HG03175 (cell line): ENCODE data around the gene UVRAG.
"Not testable (repeated sequence)": the region's sequence is repeated elsewhere in the genome, so short reads cannot be mapped to it uniquely, and the experiment has no call there.

Experiments
- ATAC-seq: cut with Tn5 transposase; IDR thresholded peaks from one replicate; pipeline ENCODE4 v1.9.1; 2021; ENCODE audit warnings: mild to moderate bottlenecking, moderate library complexity; ENCODE audit not compliant: unreplicated experiment

Gene UVRAG

DNA sequence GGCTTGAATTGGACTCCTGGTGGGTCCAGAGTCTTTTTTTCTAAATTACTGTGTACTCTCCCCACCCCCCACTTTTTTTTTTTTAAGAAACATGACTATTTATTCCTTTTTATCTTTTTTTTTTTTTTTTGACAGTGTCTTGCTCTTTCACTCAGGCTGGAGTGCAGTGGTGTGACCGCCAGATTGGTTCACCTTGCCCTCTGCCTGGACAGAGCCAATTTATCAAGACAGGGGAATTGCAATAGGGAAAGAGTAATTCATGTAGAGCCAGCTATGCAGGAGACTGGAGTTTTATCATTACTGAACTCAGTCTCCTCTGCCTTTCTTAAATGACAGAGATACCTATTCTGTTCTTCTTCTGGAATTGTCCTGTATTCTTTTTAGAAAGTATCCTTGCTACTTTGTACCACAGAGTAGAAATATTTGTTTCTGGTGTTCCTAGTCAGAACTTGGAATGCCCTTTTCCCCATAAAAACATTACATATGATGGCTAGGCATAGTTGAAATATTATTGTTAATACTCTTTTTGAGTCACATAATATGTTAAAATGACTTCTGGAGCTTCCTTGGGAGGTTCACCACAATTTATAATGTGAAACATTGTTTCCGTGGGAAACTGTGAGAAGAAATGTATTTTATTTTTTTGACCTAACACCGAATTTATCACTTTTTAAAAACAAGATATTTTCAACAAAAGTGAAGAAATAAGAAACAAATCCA is 95.6 kb downstream of the UVRAG start:
- ATAC-seq, result no peak

DNA sequence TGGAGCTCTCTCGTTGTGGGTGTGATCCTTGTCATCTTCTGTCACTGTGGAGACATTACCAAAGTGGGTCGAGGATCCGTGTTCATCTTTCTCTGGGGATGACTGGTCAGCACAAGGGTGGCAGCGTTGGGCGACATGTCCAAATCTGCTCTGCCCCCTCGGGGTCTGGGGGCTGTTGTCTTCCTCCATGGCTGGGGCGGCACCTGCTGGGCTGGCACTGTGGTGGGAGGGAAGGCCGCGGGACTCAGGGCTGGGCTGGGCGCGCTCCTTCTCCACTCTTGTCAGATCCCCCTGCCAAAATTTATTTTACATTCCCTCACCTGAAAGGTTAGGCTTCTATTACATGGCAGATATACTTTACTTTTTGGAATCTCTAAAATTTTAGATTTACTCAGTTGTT is 96.4 kb downstream of the UVRAG start:
- no peak for ATAC-seq

DNA sequence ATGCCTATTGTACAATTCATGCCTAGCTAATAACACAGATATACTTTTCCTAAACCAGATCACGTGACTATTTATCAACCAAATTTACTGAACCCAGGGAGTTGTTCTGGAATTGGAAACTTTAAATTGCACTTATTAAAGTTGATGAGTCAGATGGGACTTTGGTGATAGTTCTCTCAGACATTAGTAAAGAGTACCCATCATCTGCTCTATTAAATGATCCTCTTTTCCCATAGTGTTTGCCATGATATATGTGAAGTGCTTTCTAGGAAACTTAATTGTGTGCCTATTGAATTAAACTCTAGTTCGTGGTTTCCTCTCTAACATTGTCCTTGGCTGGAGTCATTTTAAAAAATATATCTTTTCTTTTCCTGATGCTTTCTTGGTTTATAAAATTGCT is 99.0 kb downstream of the UVRAG start:
- ATAC-seq, result no peak

DNA sequence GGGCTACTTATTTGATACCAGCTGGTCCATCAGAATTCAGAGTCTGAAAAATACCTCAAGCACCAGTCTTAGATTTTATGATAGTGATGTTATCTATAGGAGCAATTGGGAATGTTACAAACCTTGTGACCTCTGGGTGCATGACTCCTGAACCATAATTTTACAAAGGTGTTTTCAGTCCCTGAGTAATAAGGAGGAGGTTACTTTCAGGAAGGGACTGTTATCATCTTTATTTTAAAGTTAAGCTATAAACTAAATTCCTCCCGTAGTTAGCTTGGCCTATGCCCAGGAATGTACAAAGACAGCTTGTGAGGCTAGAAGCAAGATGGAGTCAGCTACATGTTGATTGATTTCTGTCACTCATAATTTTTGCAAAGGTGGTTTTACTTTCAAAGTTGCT is 101.9 kb downstream of the UVRAG start:
- ATAC-seq, result no peak

DNA sequence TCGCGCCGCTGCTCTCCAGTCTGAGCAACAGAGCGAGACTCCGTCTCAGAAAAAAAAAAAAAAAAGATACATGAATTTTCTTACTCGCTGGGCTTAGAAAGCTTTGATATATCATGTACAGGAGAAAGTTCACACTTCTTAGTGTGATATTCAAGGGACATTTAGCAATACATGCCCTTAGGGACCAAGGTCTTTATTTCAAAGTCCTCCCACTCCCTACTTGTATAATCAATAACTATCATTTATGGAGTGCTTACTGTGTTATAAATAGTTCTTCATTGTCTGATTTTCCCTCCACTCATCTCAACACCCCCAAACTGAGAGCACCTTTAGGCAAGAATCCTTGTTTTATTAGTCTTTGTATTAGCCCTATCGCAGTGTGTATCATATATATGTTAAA is 103.3 kb downstream of the UVRAG start:
- ATAC-seq, result no peak

DNA sequence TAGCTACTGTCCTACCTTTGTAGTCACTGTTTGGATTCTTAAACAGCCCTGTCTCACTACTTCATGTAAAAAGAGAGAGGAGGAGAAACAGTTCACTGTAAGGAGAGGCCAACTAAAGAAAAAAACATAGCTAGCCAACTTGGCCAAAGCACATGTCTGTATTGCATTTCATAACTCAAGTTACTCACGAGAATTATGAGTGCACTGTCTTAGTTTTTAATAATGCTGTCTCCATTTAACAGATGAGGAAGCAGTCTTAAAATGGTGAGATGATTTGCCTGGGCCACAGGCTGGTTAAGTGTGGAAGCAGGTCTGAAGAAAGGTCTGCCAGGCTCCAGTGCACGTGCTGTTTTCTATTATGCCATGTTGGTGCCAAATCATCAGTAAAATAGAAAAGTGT is 104.5 kb downstream of the UVRAG start:
- no peak for ATAC-seq

DNA sequence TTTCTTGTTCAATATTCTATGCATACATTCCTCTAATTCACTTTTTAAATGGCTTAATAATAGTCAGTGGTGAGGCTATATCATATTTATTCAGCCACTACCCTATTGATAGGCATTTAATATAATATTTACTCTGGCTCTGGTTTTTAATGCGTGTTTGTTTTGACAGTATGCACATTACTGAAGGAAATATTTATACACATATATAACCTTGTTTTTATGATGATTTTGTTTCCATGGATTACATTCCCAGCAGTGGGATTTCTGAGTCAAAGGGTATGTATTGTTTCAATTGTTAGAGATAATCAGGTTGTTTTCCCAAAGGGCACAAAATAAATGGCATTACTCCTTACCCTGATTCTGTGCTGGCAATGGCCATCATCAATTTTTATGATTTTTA is 105.8 kb downstream of the UVRAG start:
- ATAC-seq, result no peak

DNA sequence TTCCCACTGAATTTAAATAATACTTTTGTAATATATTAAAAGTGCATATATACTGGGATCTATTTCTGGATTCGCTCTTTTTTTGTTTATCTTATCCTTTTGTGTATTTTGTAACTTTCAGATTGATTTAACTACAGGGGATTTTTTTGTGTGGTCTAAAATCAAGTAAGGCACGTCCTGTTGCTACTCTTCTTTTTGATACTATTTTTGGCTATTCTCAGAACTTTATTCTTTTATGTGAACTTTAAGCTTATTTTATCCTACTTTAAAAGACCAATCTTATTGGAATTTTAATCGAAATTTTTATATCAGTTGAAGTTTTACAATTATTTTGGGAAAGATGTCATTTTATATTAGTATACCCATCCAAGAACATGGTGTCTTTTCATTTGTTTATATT is 106.8 kb downstream of the UVRAG start:
- ATAC-seq, result no peak

DNA sequence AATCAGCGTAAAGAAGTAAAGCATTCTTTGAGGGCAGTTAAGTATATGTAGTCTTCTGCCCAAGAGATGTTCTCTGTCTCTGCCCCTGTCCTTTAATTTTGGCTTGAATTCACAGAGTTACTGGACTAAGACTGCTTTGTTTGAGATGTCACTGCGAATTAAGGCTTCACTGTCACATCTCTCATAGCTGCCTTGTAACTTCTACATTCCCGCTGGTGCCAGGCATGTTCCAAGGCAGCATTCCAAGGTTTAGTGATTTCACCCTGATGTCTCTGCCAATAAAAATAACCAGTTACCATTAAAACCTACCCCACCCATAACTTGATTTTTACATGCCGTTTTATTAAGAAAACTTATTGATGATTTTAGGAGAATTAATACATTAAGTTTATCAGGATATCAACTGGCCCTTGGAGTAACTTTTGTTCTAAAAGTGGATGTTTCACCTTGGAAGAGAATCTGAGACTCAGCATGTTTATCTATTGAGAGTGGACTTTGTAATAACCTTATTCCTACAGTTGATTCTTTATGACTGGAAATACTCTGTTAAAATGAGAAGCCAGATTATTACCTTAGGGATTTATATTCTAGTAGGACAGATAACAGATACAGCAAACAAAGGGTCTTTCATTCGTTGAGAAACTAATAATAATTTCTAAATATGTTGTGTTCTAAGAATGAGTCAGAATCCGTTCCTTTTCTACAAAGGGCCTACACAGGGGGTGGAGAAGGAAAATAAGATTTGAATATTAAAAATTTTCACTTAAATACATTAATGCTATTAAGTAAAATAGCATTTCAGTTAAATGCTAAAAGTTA is 110.2 kb downstream of the UVRAG start:
- no peak for ATAC-seq

DNA sequence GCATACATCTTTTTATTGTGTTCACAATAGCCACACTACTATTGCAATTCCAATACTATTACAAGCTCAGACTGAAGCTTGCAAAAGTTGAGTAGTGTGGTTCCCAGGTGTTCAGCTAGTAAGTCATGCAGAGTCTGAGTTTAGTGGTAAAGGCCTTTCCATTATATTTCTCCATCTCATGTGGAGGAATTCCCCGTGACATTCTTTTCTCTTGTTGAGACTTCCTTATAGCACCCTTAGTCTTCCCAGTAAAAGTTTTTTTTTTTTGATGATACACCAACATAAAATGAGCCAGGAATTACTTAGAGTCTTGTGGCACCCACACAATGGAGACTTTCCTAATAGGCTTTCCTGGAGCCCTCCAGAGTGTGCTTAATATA is 110.8 kb downstream of the UVRAG start:
- no peak for ATAC-seq

DNA sequence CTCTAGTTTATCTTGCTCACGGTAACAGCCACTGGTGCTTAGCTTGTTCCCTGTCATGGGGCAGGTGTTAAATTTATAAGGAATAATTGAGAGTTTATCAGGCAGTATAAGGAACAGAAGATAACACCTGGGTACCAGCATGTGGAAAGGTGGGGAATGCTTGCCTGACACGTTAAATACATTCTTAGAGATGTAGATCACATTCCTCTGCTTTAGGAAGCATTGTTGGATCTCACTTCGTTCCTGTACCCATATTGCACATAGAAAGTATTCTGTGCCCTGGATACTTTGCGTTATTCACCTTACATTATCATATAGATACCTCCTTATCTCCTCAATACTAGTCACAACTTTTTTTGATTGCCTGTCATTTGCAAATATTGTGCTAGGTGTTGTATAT is 114.7 kb downstream of the UVRAG start:
- no peak for ATAC-seq

DNA sequence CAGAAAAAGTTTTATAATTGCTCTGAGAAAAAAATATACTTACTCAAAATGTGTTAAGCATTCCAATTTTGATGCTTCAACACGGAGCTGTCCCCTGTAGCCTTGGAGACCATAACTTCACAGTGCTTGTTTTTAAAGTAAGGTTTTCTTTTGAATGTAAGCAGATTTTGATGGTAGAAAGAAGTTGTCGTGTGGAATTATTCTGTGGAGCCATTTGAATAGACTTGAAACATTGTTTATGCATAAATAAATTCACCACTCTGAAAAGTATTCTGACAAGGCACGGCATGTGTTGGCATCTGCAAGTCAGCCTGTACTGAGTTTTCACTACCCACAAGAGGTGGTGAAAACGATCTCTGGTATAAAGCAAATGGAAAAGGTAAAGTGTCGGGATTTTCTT is 115.5 kb downstream of the UVRAG start:
- no peak for ATAC-seq

DNA sequence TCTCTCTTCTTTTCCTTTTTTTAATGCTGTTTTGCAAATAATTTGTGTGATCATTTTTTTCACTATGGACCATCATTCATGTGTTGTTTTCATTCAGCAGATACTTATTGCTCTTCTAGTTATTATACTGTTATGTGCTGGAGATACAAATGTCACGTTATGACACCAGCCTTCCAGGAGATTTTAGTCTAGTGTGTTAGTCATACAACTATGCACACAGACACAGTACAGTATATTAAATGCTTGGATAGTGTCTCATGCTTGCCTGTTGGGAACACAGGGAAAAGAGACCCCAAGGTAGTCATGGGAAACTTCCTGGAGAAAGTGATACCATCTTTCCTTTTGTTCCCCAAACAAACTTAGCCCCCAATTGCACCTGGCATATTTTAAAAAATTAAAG is 116.1 kb downstream of the UVRAG start:
- no peak for ATAC-seq

DNA sequence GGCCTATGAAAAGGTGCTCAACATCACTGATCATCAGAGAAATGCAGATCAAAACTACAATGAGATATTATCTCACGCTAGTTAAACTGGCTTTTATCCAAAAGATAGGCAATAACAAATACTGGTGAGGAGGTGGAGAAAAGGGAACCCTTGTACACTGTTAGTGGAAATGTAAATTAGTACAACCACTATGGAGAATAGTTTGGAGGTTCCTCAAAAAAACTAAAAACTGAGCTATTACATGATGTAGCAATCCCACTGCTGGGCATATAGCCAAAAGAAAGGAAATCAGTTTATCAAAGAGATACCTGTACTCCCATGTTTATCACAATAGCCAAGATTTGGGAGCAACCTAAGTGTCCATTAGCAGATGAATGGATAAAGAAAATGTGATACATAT is 118.7 kb downstream of the UVRAG start:
- ATAC-seq, result not testable (repeated sequence)

DNA sequence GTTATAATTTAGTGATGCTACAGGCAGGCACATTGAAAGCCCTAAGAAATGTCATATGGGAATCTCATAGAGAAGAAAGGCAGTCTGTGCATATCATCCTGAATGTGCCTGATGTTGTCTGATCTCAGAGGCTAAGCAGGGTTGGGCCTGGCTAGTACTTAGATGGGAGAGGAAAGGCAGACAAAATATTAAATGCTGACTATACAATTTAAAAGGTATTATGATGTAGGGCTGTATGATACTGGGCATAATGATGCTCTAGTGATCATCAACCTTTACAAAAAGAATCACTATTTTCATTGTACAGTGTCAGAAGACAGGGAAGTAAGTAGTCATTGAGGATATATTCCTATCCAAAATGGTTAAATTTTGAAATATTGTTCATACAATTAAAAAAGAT is 119.8 kb downstream of the UVRAG start:
- ATAC-seq, result no peak

DNA sequence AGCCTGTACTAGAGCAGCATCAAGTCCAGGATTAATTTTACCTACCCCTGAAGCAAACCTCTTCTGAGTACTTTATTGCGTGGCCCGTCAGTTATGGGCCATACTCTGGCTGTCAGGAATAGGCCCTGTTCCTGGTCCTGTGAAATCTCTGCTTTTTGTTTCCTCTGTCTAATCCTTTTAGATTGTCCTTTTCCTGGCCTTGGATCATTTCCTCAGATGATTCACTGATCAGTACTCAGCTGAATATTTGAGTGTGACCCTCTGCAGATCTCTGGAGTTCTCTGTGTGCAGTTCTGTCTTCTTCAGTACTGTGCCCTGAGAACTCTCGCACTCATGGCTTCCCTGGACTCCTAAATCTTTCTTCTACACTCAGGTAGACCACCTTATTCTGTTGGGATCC is 123.5 kb downstream of the UVRAG start:
- ATAC-seq, result no peak

DNA sequence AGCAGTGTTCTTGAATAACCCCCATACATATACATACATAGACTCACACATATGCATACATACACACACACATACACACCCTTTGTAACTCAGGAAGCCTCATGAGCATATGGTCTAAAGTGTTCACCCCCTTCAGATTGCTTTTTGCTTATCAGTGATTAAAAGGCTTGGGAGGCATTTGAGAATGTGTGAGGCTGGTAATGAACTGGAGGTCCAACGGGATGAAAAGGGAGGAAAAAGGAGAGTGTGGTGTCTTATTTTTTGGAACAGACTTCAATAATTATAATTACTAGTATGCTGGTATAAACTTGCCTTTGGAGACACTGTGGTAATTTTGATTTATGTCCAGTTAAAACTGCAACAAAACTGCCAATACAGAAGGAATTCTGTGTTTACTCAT is 124.5 kb downstream of the UVRAG start:
- ATAC-seq, result no peak

DNA sequence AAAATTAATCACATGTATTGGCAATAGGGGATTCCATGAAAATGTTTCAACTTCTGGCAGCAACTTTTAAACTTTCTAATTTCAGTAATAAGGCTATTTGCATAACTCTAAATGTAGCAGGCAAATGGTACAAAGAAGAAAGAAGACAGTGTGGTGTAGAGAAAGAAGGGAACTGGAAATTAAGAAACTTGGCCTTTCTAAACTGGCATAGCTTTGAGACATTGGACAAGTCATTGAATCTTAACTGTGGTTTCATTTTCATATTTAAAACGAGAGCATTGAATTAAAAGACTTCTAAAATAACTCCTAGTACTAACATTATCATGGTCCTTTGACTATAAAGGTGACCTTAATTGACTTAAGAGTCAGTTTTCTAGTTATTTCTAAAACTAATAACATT is 125.0 kb downstream of the UVRAG start:
- no peak for ATAC-seq

DNA sequence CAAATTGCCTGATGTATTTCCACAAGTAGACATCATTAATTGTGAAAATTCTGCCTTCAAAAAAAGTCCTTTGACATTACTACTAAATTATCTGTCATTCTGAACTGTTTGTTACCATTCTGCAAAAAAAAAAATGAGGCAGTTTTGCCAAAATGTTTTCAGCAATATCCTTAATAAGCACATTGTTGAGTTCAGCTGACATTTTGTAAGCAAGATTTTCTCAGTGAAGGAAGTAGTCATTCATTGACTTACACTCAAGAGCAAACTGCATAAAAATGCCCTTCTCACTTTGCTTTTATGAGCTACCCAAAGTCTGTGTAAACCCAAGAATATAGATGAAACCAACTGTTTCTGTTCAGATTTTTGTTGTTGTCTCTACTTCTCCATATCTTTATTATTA is 125.9 kb downstream of the UVRAG start:
- ATAC-seq, result no peak

DNA sequence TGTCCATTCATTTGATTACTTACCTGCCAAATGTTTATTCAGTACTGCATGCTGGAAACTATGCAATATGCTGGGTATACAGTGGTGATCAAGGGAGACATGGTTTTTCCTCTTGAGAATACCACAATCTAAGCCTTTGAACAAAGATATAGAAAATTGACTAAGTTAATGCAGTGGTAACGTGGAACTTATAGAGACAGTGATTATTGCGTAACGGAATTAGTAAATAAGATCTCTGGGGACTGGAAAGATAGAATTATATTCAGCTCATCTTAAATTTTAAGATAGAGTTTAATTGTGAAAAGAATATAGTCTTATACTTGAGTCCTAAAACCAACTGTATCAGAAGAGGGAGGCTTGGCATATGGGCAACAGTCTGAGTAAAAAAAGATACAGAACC is 129.5 kb downstream of the UVRAG start:
- ATAC-seq, result no peak

DNA sequence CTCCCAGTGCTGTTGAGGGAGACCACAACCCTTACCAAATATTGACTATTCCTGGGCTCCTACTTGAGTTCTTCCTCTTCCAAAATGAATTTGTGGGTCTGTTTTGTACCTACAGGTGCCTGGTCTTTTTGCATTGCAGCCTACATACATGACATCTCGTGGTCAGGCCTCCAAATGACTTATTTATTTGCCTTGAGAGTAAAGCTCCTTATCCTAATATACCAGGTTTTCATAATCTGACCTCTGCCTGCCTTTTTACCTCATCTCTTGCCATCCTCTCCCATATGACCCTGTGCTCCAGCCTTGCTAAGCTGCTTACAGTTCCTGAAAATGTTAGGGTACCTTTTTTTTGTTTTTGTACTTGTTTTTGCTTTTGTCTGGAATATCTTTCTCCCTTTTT is 130.4 kb downstream of the UVRAG start:
- ATAC-seq, result no peak

DNA sequence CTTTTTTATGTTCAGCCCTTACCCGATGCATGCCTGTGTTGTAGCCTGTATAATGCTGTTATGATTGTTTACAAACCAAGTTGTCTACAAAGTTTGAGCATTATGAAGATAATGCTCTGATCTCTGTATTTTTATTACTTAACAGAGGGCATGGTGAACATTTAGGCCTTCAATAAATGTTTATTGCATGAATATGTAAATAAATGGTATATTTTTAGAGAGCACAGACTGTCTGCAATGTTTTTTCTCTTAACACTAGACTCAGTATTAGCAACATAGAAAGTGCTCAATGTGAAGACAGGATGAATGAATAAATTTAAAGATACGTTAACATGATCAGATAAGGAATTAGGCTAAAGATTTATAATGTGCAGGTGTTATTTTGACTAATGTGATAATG is 130.9 kb downstream of the UVRAG start:
- no peak for ATAC-seq
